GM21619 (cell line): ENCODE data around the gene LY6G6D.
A peak's percentile ranks its signal among the peaks of the same experiment; 100 is the strongest.
"Not testable (repeated sequence)": the region's sequence is repeated elsewhere in the genome, so short reads cannot be mapped to it uniquely, and the experiment has no call there.

Source experiments
- ATAC-seq: cut with Tn5 transposase; IDR thresholded peaks from one replicate; pipeline ENCODE4 v1.9.1; 2021; ENCODE audit not compliant: unreplicated experiment

Gene LY6G6D

DNA sequence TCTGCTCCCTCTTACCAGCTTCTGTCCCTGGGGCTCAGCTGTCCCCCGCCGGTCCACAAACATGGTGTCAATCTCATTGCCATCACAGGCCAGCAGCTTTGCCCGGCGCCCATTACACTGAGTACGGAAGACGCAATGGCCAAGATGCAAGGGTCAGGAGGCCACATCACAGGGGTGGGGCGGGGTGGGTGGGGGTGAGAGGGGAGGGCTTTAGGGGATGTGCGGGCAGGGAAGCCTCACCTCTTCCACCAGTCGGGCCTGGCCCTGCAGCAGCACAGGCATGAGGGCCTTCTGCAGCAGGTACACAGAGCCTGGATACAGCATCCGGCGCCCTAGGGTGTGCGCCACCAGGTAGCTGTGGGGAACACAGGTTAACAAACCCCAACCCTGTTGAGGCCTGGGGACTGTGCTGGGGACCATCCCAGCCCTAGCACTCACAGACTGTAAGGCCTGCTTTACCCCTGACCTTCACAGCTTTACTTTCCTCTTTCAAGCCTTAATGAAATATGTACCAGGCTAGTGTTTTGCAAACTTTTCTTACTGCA, 23.5 kb upstream of the LY6G6D start:
- ATAC-seq: no peak

GRCh38 chr6:31692353-31692752, 22.8 kb upstream of the LY6G6D start:
- ATAC-seq: no peak

- ATAC-seq: no peak
Observed at GRCh38 chr6:31692886-31693285, 22.3 kb upstream of the LY6G6D start.

DNA sequence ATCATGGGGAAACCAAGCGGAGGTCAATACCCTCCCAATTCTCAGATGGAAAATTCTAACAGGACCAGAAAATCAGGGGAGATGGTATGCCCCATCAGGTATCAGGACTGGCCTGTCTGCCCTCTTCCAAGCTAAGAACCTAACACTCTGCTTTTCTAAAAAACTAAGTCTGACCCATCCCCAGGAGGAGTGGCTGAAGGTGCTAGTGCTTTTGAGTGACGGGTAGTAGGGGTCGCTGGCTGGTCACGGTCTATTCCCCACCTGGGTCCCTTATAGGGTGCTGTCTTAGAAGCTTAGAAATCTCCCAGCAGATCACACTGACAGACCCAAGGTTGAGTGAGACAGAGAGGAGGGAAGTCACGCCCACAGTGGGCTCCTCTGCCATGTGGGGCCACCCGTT, 21.6 kb upstream of the LY6G6D start:
- ATAC-seq: no peak

DNA sequence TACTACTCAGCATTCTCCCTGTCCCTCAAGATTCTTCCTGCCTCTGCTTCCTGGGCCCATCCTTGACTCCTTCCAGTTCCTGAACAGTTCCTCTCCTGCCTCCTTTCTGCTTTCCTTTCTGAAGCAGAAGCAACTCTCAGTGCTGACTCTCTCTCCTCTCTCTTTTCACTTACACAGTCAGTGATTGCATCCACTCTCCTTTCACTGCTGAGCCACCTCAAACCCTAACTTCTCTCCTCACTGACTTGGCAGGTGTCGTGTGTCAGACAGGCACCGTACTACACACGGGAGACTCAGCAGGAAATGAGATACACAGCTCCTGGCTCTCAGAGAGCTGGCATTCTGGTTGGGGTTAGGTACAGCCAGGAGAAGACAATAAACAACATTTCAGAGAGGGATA, 17.6 kb upstream of the LY6G6D start:
- no peak for ATAC-seq

DNA sequence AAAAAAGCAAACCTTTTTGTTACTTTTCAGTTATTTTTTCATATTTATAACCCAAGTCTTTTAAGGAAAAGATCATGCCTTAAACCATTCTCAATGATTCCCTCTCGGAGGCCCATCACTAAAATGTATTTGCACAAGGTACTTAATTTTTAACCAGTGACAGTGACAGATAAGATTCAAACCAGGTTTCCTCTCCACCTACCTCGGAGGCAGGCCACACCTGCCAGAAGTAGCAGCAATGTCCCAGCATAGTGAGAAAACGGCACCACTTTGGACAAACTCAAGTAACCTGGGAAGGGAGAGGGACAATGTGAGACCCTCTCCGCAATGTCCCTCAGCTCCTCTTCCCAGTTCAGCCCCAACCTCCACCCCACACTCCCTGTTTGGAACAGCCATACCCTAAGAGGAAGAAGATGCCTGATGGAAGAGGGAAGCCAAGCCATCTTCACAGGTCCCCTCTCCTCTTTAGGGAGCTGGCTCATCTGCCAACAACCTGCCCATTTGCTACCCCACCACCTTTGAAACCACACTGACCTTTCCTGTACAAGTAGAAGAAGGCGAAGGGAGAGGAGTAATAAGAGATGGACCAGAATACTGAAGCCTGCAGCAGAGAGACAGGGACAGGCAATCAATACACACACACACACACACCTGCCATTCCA, 14.3 kb upstream of the LY6G6D start:
- ATAC-seq: no peak

DNA sequence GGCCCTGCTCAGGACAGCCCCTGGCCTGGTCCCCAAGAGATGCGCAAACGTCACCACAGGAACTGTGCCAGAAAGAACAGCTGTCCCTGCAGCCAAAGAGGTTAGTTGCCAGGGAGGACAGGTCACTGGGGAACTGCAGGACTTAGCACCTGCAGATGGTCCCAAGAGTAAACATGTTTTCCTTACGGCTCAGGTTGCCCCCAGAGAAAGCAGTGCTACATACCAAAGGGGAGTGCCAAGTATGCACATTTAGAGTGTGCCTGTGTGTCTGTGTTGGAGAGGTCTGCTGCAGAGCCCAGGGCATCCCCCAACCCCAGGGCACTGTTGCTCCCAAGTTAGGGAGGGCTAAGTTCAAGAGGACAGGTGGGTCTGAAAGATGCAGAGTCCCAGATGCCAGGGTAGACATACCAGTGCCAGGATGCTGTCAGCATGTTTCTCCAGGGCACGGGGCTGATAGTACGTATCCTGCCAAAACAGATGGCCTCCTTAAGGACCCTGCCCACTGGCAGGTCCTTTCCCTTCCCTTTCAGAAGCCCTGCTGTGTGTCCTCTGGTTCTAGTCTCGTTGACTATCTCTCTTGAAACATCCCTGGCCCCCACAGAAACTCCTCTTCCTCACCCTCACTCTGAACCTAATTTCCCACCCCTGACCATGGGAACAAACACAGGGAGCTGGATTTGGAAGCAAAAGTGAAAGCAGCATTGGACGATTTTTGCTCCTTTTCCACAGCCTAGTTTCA, 13.3 kb upstream of the LY6G6D start:
- no peak for ATAC-seq

DNA sequence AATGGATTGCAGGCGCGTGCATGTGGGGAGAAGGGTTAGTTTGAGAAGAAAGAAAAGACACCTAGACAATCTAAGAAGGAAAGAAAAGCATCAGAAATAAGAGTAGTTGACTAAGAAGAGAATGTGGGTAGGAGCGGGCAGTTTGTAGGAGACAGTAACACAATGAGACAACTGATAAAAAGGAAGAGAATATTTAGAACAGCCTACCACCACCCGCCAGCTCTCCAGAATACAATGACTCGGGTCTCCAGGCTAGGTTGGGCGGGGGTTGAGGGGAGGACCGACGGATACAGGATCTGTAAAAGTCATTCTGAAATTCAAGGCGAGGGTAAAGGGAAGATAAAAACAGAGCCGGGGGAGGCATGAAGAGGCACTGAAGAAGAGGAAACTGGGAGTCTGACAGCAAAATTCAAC, 12.7 kb upstream of the LY6G6D start:
- ATAC-seq: no peak

- peak; percentile 70 for ATAC-seq
Observed at GRCh38 chr6:31702819-31703716, 12.1 kb upstream of the LY6G6D start, which contains the start of gene ABHD16A. TSS of gene ABHD16A (minus strand) at chr6:31703324. CDS start at chr6:31703281, 43 bp downstream.

- no peak for ATAC-seq
Observed at GRCh38 chr6:31705931-31706330, 9.2 kb upstream of the LY6G6D start.

DNA sequence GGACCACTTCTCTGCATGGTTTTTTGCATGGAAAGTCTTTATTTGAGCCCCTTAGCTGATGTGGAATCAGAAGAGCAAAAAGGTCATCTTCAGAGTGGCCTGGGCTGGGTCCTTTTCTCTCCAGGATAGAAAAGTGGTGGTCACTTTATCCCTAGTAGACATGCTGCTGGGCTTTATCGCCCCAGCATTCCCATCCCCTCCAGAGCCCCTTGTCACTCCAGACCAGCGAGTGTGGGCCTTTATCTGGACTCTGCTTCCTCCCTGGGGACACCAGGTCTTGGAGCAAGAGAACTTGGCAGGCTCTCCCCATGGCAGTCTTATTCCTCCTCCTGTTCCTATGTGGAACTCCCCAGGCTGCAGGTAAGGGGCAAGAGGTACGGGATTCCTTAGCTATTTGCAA, 8.5 kb upstream of the LY6G6D start, which contains the start of gene LY6G6F:
TSS of gene LY6G6F (plus strand) at position 268 of the 400 bp plus-strand sequence. CDS start at position 309, 41 bp downstream.
- no peak for ATAC-seq

DNA sequence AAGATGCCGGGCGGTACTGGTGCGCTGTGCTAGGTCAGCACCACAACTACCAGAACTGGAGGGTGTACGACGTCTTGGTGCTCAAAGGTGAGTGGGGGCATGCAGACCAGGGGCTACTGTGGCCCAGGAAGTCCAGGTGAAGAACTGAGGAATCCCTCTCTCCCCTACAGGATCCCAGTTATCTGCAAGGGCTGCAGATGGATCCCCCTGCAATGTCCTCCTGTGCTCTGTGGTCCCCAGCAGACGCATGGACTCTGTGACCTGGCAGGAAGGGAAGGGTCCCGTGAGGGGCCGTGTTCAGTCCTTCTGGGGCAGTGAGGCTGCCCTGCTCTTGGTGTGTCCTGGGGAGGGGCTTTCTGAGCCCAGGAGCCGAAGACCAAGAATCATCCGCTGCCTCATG, 7.4 kb upstream of the LY6G6D start:
- ATAC-seq: no peak

DNA sequence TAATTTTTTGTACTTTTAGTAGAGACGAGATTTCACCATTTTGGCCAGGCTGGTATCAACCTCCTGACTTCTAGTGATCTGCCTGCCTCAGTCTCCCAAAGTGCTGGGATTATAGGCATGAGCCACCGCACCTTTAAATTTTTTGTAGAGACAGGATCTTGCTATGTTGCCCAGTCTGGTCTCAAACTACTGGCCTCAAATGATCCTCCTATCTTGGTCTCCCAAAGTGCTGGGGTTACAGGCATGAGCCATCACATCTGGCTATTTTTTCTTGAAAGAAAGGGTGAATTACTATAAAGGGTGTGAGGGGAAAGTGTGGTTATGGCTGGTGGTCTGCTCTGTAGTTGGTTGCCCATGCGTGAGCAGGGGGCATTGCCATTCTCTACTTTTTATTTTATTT, 6.9 kb upstream of the LY6G6D start:
- ATAC-seq: no peak

GRCh38 chr6:31709157-31709556, 6.0 kb upstream of the LY6G6D start:
- ATAC-seq: not testable (repeated sequence)

- ATAC-seq: no peak
Observed at GRCh38 chr6:31710523-31711219, 4.5 kb upstream of the LY6G6D start.

- ATAC-seq: no peak
Observed at GRCh38 chr6:31711233-31711632, 3.9 kb upstream of the LY6G6D start.

GRCh38 chr6:31712296-31712695, 2.9 kb upstream of the LY6G6D start:
- ATAC-seq: no peak

- no peak for ATAC-seq
Observed at GRCh38 chr6:31713465-31713864, 1.7 kb upstream of the LY6G6D start.

DNA sequence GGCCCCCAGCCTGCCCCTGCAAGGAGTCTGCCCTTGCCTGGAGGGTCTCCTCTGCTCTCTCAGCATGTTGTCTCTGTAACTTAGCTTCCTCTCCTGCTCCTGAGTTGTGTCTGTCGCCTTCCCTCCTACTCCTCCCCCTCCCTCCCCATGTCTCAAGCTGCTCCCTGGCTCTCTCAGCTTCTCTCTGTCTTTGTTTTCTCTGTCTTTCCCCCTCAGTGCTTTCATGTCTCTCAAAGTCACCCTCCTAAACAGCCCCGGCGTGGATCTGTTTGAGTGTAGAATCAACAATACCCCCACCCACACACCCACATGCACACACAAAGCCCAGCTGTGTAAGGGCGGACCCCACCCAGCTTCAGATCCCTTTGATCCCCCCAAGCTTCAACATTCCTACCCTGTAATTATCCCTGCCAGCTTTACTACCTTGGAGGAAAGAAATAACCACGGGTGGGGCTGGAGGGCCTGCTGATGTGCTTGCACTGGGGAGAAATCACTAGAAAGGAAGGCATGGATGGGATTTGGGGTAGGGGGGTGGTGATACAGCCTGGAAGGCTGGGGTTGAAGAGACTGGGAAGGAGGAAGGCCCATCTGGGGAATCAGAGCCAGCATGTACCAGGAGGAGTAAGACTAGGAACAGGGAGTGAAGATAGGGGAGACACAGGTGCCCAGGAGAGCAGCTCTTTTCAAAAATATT, 1.0 kb upstream of the LY6G6D start:
- no peak for ATAC-seq
